Mucosa of descending colon (tissue), 3 donors: ENCODE results near the gene FNBP1L. TPM values are rescaled to one million over a fixed set of nuclear protein-coding genes. Genes with fewer than 3 reads are reported as not detected.
A peak's percentile ranks its signal among the peaks of the same experiment; 100 is the strongest.

Experiments used
- ATAC-seq: fragments of 200-7000 bp; cut with Tn5 transposase; one replicate; pipeline ENCODE4 v1.9.1; 2020; ENCODE audit warnings: mild to moderate bottlenecking, moderate library complexity
- DNase-seq, 3 donors: peaks; one replicate each; pipeline ENCODE4 v3.0.0-alpha.2; 2020
- H3K36me3 ChIP-seq: fragments of 200-600 bp; one replicate; pipeline ENCODE4 v1.8.0; 2021; ENCODE audit warnings: low read depth, mild to moderate bottlenecking
- H3K4me1 ChIP-seq: fragments of 200-600 bp; one replicate; pipeline ENCODE4 v1.8.0; 2021; ENCODE audit warnings: low read depth, mild to moderate bottlenecking
- H3K4me3 ChIP-seq: fragments of 200-600 bp; one replicate; pipeline ENCODE4 v1.8.0; 2021; ENCODE audit warnings: mild to moderate bottlenecking
- H3K9me3 ChIP-seq: fragments of 200-600 bp; one replicate; pipeline ENCODE4 v1.8.0; 2021; ENCODE audit warnings: mild to moderate bottlenecking
- CTCF ChIP-seq: fragments of 200-600 bp; IDR thresholded peaks from one replicate; pipeline ENCODE4 v1.8.0; 2022; ENCODE audit warnings: antibody characterized with exemption, mild to moderate bottlenecking
- intact Hi-C, 2 donors: fragments of 100-400 bp; cut with DNase I in 1 of 2; cut with micrococcal nuclease in 1 of 2; formaldehyde crosslinking; loops; one replicate each; pipeline versions ENCODE4 v1.11.0 to v1.11.1; 2022; cut with DNase I, micrococcal nuclease
- total RNA-seq, 3 donors: library from RNA; stranded (reverse); fragmentation: NEBNext Ultra II Directional in 2 of 3; extraction: Animal tissue kit (Norgen Biotek cat#: 25700) in 2 of 3; gene quantifications; one replicate each; pipeline versions ENCODE4 v1.2.1 to v1.2.4, GENCODE V29; 2021 to 2023
- donor health status: DM: no; HTN: no; CAD: no; lungs with moderate emphysema.
- donor health status: DM: no; HTN: no; CAD: no.
- donor health status: DM: no; HTN: yes; CAD: no.

The FNBP1L gene
- total RNA-seq, 3 donors from 2014 or later, result 32.7 to 49.1 (median 44.4) TPM

GRCh38 chr1:93531193-93531592 lies 83.3 kb downstream of the FNBP1L start:
- intact Hi-C loops, result no loop called here
- TF ChIP-seq CTCF, result no peak
- Histone ChIP-seq H3K4me1 (no peaks in the 10 kb centered on the region), H3K4me3 (no peak overlapping the region), H3K9me3 (no peaks in the 10 kb centered on the region), H3K36me3 (no peaks in the 10 kb centered on the region)
- ATAC-seq (peak; percentile 70), DNase-seq (no peak)

- H3K36me3 ChIP-seq, result no peaks in the 10 kb centered on the region
- no peaks in the 10 kb centered on the region for H3K4me1 ChIP-seq
- H3K9me3 ChIP-seq, result no peaks in the 10 kb centered on the region
- no peak for ATAC-seq
- intact Hi-C loops, result no loop called here
- no peak overlapping the region for H3K4me3 ChIP-seq
- no peak for DNase-seq
- TF ChIP-seq CTCF, result no peak
Observed at GRCh38 chr1:93532780-93533378, 85.0 kb downstream of the FNBP1L start.

GRCh38 chr1:93533677-93534076 lies 85.8 kb downstream of the FNBP1L start:
- Histone ChIP-seq H3K4me3 (no peak overlapping the region), H3K36me3 (no peaks in the 10 kb centered on the region), H3K4me1 (no peaks in the 10 kb centered on the region), H3K9me3 (no peaks in the 10 kb centered on the region)
- ATAC-seq (no peak), DNase-seq (no peak)
- TF ChIP-seq CTCF, result no peak
- intact Hi-C loops, result no loop called here

GRCh38 chr1:93537396-93537795 lies 89.5 kb downstream of the FNBP1L start:
- TF ChIP-seq CTCF, result no peak
- DNase-seq (no peak), ATAC-seq (no peak)
- intact Hi-C loops, result no loop called here
- H3K36me3 ChIP-seq, result no peaks in the 10 kb centered on the region
- H3K9me3 ChIP-seq, result no peaks in the 10 kb centered on the region
- no peak overlapping the region for H3K4me3 ChIP-seq
- H3K4me1 ChIP-seq, result no peaks in the 10 kb centered on the region

- Histone ChIP-seq H3K4me3 (no peak overlapping the region), H3K36me3 (no peaks in the 10 kb centered on the region), H3K9me3 (no peaks in the 10 kb centered on the region), H3K4me1 (no peaks in the 10 kb centered on the region)
- intact Hi-C loops, result no loop called here
- no peak for ATAC-seq
- no peak for DNase-seq
- TF ChIP-seq CTCF, result no peak
Observed at GRCh38 chr1:93537924-93538323, 90.0 kb downstream of the FNBP1L start.

- ATAC-seq (no peak), DNase-seq (no peak)
- H3K4me3 ChIP-seq, result no peak overlapping the region
- no peaks in the 10 kb centered on the region for H3K36me3 ChIP-seq
- no peak for TF ChIP-seq CTCF
- H3K9me3 ChIP-seq, result no peaks in the 10 kb centered on the region
- intact Hi-C loops, result no loop called here
- H3K4me1 ChIP-seq, result no peaks in the 10 kb centered on the region
Observed at GRCh38 chr1:93541045-93541444, 93.1 kb downstream of the FNBP1L start.
